ENCODE results near the gene GUCA2A.

The GUCA2A gene

DNA sequence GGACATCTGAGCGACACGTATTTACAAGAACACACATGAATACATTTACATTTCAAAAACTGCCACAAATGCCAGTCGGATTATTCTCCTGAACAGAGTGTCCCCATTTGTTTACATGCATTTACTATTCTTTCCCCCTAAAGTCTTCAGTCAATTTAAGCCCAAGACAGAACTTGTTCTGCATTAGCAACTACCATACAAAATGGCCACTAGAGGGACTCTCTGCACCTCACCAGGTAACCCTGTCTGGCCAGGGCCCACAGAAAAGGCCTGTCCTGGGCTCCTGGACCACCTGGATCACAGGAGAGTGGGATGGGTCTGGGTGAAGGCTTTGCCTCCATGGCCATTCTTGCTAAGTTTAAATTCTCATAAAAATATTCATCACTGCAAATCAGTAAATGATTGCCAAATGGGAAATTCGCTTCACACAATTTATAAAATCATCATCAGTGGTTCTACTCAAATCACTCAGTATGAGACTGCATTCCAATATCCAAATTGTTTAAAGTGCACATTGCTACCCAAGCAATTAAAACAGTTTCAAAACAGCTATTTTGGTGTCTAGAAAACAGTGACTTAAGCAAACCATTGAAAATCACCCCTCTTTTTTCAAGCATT is 12.5 kb upstream of the GUCA2A start:
- DNase-seq, result peak; percentile 25

DNA sequence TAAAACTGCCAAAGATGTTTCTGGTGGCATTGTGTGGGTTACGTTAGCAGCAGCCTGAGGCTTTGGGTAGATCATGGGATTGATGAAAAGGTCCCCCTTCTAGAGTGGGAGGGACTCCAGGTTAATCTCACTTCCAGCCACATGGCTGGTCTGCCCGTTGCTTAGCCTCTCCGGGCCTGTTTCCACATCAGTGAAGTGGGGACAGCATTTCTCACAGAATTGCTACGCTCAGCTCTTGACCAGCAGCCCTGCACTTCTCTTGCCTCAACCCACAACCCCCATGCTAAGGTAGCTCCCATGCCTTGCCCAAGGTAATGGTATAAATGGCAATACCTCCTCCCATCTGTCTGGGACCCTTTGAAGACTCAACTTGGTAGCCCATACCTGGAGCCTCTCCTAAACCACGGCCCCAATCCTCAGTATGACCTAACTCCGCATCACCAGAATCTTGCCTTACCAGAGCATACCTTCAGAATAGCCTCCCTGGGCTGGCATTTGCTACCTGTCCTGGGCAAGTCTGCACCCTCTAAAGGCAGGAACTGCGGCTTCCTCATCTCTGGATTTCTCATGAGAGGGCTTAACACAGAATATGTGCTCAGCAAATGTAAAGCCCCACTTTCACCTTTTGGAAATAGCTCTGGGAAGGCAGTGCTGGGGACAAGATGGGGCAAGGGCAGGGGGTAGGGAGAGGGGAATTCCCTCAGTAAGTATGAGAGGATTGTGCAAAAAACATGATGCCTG is 10.9 kb upstream of the GUCA2A start:
- DNase-seq, result no peak

DNA sequence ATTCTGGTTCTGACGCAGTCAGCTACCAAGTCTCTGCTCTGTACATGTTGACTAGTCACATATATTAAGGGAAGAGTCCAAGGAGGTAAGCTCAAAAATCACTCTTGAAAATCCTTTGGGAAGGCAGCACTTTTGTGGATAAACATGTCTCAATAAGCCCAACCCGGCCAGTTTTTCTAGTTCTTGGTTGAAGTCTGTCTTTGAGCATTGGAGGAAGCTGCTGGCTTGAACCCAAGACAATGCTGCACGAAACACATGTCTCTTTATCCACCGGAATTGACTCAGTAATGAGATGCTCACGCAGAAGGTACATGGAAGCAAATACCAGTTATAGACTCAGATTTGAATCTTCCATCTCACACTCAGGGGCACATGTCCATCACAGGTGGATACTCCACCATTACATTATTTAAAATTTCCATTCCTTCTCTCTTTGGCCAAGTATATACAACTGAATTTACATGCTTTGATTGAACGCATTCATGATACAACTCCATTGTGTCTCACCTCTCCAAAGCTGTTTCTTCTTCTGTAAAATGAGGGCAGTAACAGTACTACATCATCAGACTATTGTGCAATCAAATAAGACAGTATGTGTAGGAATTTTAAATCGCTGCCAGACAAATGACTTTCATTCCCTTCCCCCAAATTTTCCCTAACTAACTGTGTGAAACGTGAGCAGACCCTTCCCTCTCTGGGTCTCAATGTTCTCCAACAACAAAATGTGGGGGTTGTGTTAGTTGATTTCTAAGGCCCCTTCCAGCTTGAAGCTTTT is 9.6 kb upstream of the GUCA2A start:
- DNase-seq, result peak; percentile 60

DNA sequence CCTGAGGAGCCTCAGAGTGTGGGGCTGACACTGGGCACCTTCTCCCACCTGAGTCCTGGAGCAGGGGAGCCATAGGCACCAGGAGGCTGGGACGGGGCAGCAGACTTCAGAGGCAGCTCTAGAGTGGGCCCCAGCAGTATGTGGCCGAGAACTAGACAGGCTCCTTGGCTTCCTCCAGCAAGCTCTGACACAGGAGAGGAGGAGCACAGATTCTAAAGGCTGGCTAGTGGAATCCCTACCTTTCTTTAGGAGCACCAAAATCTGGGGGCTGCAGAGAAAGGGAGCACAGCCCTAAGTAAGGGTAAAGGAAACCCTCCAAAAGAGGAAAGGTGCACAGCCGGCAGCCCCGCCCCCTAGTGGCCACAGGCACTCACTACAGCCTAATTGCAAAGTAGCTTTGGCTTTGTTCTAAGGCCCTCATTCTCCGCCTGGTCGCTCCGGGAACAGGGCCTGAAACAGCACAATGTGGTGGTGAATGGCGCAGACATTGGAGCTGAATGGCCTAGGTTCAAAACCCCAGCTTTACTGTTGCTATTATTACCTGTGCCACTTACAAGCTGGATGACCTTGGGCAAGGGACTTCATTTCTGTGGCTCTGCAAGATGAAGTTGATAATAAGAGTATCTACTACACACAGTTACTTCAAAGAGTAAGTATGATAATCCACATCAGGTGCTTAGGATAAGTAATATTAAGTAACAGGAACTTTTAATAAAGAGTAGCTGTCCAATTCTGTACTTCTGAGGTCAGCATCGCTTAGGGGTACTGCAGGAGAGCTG is 8.8 kb upstream of the GUCA2A start:
- DNase-seq, result peak; percentile 43

DNA sequence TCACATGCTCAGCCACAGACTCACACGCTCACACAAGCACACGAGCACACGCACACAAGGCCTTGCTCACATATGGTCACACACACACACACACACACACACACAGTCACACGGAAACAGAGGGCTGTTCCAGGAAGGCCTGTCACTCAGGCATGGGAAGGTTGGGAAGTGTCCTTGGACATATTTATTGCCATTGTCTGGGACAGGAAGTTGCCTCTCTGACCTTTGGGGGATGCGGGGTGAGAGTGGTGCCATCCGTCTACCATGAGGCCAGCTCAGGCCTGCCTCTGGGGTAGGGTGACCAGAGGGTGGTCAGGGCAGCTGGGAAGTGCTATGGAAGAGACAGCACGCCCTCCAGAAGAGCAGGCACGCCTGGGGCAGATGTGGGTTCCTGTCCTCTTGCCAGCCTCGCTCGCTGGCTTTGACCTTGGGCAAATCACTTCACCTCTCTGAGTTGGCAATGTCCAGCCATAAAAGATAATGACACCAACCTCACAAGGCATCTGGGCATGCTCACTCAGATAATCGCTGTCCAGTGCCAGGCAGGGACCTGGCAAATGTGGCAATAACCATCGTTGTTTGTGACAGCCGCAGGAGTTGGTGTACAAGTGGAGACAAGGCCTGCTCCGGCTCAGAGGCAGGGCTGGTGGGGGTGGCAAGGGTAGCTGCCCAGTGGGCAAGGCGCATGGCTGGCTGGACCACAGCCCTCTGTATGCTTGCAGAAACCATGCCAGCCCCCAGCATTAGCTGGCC is 8.0 kb upstream of the GUCA2A start:
- no peak for DNase-seq

DNA sequence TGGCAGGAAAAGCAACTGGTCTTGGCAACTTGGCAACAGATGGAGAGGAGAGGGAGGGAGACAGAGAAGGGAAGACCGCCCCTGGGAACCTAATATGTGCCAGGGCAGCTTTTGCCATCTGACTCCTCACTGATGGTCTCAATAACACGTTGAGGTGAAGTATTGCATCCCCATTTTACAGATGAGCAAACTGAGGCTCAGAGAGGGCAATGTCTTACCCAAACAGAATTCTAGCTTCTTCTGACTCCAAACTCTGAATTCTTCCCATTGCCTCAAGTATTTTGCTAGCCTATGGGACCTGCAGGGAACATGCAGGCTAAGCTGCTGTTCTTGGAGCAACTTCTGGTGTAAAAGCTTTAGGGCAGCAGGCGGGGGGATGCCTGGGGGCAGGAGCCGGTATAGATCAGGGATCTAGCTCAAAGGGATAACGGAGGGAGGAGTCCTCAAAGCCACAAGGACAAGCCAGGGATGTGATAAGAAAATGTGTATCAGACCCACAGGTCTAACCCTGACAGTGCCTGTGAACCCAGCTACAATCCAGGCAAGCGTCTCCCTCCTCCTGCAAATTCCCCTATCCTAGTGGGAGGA is 7.2 kb upstream of the GUCA2A start:
- DNase-seq, result no peak

DNA sequence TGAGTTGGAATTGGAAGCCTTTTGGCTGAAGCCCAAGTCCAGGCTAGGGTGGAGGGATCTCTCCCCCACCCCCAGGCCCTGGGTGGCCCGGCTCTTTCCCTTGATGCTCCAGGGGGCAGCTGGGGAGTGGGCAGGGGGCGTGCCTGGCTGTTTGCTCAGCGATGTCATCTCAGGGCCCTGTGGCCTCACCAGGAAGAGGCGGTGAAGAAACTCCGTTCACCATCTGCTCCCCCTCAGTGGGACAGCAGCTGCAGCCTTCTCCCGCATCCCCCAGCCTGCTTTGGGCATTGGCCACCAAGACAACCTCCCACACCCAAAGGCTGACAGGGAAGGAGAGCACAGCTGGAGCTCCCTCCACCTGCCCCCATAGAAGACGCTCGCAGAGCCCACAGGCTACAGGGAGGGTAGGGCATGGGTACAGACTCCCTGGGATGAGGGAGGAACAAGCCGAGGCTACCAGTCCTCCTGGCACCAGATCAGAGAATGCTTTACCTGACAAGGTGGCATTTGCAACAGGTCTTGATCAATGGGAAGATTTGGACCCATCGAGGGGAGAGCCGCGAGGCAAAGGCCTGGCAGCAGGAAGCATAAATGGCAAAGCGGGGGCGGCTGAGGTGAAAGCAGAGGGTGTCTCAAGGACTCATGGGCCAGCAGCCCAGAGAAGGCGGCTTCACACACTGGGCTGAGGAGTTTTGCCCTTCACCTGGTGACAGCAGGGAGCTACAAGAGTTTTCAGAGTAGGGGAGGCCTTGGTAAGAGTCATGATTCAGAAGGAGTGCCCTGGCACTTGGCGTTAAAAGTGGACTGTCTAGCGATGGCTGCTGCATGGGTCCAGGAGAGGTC is 6.5 kb upstream of the GUCA2A start:
- DNase-seq, result no peak

DNA sequence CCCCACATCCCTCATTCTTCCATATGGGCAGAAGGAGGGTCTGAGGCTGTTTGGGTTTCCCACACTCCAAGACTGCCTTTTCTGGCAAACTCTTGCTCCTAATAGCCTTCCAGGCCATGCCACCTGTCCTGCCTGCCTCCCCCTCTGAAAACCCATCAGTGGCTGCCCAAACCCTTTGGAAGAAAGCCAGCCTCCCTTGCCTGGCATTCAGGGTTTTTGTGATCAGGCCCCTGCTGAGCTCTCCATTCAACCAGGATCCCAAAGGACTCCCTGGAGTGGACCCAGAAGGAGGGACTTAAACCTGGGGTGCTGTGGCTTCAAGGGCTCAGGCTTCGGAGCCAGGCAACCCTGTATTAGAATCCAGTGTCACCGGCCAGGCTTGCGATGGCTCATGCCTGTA is 4.2 kb upstream of the GUCA2A start:
- DNase-seq, result no peak

DNA sequence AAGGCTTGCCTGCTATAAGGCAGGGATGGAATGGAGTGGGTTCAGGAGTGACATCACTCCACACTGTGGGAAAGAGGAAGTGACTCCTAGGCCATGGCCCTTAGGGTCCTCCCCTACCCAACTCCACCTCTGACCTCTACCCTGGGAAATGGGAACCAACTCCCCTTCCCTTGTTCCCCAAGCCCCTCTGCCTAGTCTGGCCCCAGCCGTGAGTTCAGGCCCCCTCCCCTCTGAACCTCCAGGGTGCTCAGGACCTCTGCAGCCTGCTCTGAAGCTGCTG is 3.8 kb upstream of the GUCA2A start:
- DNase-seq, result no peak

DNA sequence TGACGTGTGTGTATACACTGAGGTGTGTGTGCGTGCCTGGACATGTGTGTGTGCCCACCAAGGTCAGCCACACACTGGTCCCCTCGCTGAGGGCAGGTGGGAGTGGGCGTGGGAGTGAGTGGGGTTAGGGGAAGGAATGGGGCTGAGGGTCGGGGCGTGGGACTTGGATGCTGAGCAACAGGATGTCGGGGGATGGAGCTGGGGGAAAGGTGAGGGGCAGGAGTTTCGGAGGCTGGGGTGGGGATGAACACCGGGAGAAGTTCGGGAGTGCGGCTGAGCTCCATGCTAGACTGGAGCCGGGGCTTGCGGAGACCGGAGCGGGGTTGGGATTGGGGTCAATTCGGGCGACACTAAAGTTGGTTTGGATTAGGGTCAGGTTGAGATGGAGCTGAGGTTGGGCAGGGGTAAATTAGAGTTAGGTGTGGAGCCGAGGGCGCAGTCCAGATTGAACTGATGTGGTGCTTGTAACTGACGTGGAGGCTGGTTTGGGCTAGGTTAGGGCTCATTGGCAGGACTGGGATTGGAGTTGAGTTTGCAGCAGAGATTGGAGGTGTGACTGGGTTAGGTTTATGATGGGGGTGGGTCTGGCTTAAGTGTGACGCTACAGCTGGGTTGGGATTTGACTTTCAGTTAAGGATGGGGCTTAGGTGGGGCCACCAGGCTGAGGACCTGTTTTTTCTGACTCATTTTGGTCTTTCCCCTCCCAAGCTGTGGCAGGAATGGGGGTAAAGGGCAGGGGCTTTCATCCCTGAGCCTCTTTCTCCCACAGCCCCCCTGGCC is 3.3 kb upstream of the GUCA2A start:
- no peak for DNase-seq

DNA sequence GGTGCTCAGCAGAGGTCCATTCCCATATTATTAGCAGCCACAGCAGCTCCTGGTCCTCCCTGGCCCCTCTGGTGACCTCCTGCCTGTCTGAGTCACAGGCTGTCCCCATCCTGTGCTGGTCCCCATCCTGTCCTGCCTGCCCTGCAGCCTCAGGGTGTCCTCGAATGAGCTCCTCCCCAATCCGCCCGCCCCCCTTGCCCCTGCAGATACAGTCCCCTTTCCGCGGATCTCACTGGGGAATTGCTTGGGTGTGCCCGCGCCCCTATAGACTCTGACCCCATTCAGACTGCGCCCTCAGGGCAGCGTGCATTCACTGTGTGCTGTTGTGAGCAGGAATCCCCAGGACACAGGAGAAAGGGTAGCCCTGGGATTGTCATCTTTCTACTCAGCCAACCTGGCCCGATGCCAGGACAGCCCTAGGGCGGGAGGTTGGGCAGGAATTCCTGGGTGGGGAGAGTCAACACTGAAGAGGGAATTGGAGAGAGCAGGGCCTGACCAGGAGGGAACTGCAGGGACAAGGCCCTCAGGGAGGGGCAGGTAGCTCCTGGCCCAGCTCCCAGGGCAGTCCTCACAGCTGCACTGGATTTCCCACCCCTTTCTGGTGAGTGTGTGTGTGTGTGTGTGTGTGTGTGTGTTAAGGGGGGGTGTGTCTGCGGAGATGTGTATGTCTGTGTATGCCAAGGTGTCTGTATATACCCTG is 1.1 kb upstream of the GUCA2A start:
- peak; percentile 62 for DNase-seq

DNA sequence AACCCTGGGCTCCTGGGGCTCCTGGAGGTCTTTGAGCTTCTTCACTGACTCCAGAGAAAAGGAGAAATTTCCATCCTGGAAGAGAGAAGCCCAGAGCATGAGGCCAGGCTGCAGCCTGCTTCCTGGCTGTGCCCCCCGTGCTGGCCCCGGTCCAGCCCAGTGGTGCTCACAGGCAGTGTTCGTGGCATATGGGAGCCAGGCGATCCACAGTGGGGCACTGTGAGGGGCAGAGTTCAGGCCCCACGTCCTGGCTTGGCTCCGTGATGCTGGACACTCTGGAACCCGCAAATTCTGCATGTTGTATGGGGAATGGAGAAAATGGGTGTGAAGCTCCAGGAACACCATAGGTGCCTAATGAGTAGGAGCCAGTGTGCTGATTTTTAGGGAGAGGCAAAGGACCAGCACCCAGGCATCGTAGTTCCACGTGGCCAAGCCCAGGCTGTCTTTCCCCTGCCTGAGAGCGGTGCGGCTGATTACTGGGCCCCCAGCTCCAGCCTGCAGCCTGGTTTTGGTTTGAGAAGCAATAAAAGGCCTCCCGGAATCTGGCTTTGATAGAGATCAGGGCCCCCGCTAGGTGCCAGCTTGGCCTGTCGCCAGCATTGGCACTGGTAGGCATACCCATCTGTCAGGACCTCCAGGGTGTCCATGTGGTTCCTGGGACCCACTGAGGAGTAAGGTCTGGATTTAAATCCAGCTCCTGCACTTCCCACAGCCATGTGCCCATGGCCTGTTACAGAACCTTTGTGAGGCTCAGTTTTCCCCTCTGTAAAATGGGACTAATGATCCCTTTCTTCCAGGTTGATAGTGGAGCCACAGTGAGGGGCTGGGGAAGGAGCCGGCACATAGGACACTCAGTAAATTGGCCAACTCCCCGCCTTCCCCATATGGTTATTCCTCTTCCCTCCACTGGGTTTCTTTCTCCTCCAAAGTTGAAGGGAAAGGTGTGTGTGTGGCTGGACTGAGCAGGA is 725 bp downstream of the GUCA2A start:
- DNase-seq, result no peak

DNA sequence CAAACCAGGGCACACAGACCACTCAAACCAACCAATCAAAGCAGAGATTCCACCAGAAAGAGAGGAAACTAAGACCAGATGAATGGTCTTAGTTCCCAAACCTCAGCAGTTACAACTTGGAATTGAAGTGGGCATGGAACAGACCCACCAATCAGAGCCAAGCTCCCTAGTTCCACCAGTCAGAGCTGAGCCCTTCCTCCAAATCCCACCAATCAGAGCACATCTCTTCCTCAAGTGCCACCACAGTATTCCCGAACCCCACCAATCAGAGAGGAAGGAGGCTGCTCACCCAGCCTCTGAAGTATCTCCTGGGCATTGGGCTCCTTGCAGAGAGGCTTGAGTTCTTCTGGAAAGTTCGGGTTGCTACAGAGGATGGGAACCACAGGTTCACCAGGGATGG is 1.4 kb downstream of the GUCA2A start:
- DNase-seq, result no peak

DNA sequence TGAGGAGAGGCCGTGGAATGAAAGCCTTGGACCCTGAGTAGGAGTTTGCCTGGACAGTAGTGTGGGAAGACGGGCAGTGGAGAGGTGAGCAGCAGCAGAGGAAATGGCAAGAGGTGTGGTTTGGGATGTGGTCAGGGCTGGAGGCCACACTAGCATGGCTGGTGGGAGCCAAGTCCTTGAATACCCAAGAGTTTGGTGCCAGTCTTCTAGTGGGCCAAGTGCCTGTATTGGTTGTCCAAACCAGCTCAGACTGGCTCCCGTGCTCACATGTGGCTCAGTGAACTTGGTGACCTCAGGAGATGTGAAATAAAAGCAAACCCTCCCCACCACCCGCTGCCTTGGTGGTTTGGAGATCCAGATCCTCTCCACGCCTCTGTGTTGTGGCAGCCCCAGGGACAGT is 2.4 kb downstream of the GUCA2A start:
- DNase-seq, result no peak

DNA sequence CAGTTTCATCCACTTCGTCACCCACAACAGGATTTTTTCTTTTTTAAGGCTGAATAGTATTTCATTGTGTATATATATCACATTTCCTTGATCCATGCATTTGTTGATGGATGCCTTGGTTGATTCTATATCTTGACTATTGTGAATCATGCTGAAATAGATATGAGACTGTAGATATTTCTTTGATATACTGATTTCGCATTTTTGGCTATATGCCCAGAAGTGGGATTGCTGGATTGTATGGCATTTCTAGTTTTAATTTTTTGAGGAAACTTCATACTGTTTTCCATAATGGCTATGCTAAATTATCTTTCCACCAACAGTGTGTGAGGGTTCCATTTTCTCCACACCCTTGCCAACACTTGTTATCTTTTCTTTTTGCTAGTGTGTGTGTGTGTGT is 6.4 kb downstream of the GUCA2A start:
- peak; percentile 26 for DNase-seq

DNA sequence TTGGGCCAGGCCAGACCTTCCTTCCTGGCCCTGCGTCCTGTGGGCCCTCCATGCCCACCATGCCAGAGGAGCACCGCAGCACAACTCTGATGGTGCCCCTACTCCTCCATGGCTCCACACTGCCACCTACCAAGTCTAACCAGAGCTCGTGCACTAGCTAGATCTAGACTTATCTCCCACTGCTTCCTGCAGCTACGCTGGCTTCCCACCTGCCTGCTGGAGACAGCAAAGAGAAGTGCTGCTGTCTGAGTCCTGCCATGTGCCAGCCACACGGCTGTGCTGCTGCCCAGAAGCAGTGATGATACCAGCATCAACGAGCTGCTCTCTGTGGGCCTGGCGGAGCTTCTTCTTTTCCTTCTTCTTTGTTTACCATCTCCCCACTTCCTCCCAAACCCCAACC is 6.9 kb downstream of the GUCA2A start:
- no peak for DNase-seq

DNA sequence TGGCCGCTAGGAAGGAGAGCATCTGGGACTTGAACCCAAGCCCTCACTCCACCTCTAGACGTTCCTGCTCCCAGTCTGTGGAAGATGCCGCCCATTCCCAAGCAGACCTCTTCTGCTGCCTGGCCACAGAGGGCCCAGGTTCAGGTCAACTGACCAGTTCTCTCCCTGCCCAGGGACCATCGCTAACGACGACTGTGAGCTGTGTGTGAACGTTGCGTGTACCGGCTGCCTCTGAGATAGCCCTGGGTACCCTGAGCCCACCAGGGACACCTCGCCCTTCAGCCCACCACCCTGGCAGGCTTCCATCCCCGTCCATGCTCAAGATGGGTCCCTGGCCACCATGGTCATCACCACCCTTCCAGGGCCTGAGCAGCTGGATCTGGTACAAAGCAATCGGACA is 9.2 kb downstream of the GUCA2A start:
- no peak for DNase-seq

DNA sequence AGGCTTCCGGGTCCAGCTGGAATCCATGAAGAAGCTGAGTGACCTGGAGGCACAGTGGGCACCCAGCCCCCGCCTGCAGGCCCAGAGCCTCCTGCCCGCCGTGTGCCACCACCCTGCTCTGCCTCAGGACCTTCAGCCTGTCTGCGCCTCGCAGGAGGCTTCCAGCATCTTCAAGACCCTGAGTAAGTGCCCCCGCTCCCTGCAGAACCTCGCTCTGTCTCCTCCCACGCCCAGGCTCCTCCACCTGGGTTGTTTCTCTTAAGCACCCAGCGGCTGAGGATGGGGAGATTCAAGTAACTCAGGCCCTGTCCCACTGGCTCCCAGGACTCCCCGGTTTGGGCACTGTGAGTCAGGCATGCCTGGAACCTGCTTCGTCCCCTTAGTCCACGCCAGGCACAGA is 9.9 kb downstream of the GUCA2A start:
- DNase-seq, result no peak

DNA sequence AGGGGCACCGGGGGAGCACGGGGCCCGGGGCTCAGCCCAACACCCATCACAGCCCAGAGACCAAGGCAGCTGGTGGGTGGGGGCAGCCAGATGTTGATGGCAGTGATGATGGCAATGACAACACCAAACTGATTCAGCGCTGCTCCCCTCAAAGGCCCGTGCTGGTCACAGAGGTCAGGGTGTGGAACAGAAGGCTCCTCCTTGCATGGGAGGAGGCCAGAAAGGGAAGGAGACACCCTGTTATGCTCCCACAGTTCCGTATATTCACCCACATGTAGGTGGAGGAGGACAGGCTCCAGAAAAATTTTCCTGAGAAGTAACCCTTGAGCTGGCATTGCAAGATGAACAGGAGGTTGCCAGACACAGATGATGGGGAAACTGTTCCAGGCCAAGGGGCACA is 10.9 kb downstream of the GUCA2A start:
- no peak for DNase-seq
